DND-41 (cell line): ENCODE measurements around the gene LMLN.
"Not testable (repeated sequence)": the region's sequence is repeated elsewhere in the genome, so short reads cannot be mapped to it uniquely, and the experiment has no call there.

Experiments used
- ATAC-seq: fragments of 200-7000 bp; cut with Tn5 transposase; 3 replicates; pipeline ENCODE4 v1.9.1; 2021; ENCODE audit warnings: low read depth; ENCODE audit not compliant: insufficient read depth
- DNase-seq: peaks from one replicate; pipeline ENCODE4 v3.0.0-alpha.2; 2020
- H2AFZ ChIP-seq: 2 replicates; pipeline ENCODE4 v1.6.0; 2012; ENCODE audit warnings: low read depth, low read length
- H3K27ac ChIP-seq: 2 replicates; pipeline ENCODE4 v1.5.1; 2012; ENCODE audit warnings: low read length, inconsistent platforms
- H3K27me3 ChIP-seq: fragments of 200-600 bp; sonication (generic); 2 replicates; pipeline ENCODE4 v1.6.0; 2012; ENCODE audit warnings: low read length, mild to moderate bottlenecking, inconsistent platforms; ENCODE audit not compliant: insufficient read depth, poor library complexity
- H3K36me3 ChIP-seq: 2 replicates; pipeline ENCODE4 v1.5.1; 2012; ENCODE audit warnings: low read length, inconsistent platforms; ENCODE audit not compliant: insufficient read depth
- H3K4me1 ChIP-seq: 2 replicates; pipeline ENCODE4 v1.5.1; 2012; ENCODE audit warnings: mild to moderate bottlenecking, low read length; ENCODE audit not compliant: insufficient read depth
- H3K4me2 ChIP-seq: 2 replicates; pipeline ENCODE4 v1.6.0; 2012; ENCODE audit warnings: mild to moderate bottlenecking, moderate library complexity, low read length, inconsistent platforms; ENCODE audit not compliant: insufficient read depth
- H3K4me3 ChIP-seq, 2 experiments: fragments of 200-600 bp in 1 of 2; shearing (Covaris generic) in 1 of 2; 2 replicates each; pipeline ENCODE4 v1.5.1; 2012 to 2016; ENCODE audit warnings: inconsistent platforms in 2 of 2, low read length in 2 of 2, mild to moderate bottlenecking in 2 of 2, low read depth in 1 of 2, moderate library complexity in 1 of 2
- H3K79me2 ChIP-seq: 2 replicates; pipeline ENCODE4 v1.6.0; 2012; ENCODE audit warnings: low read length, inconsistent platforms; ENCODE audit not compliant: insufficient read depth
- H3K9ac ChIP-seq: 2 replicates; pipeline ENCODE4 v1.6.0; 2012; ENCODE audit warnings: low read depth, mild to moderate bottlenecking, inconsistent platforms, low read length, moderate library complexity
- H3K9me3 ChIP-seq: 2 replicates; pipeline ENCODE4 v1.5.1; 2012; ENCODE audit warnings: low read length, moderate library complexity, mild to moderate bottlenecking, inconsistent platforms; ENCODE audit not compliant: insufficient read depth, severe bottlenecking
- H4K20me1 ChIP-seq: 2 replicates; pipeline ENCODE4 v1.6.0; 2012; ENCODE audit warnings: low read length; ENCODE audit not compliant: insufficient read depth
- EZH2 ChIP-seq: IDR thresholded peaks from 3 replicates; pipeline ENCODE4 v1.6.1; 2012; ENCODE audit warnings: borderline replicate concordance, low read depth, mild to moderate bottlenecking, moderate library complexity, low read length, inconsistent platforms; ENCODE audit not compliant: severe bottlenecking
- TF ChIP-seq, protein P1 (sequence below): IDR thresholded peaks from 2 replicates; pipeline ENCODE4 v1.5.1; 2012; ENCODE audit warnings: borderline replicate concordance, low read length, moderate library complexity, mild to moderate bottlenecking; ENCODE audit not compliant: poor library complexity, severe bottlenecking; ENCODE audit errors: extremely low read depth

The LMLN gene, protein sequence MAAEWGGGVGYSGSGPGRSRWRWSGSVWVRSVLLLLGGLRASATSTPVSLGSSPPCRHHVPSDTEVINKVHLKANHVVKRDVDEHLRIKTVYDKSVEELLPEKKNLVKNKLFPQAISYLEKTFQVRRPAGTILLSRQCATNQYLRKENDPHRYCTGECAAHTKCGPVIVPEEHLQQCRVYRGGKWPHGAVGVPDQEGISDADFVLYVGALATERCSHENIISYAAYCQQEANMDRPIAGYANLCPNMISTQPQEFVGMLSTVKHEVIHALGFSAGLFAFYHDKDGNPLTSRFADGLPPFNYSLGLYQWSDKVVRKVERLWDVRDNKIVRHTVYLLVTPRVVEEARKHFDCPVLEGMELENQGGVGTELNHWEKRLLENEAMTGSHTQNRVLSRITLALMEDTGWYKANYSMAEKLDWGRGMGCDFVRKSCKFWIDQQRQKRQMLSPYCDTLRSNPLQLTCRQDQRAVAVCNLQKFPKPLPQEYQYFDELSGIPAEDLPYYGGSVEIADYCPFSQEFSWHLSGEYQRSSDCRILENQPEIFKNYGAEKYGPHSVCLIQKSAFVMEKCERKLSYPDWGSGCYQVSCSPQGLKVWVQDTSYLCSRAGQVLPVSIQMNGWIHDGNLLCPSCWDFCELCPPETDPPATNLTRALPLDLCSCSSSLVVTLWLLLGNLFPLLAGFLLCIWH

DNA sequence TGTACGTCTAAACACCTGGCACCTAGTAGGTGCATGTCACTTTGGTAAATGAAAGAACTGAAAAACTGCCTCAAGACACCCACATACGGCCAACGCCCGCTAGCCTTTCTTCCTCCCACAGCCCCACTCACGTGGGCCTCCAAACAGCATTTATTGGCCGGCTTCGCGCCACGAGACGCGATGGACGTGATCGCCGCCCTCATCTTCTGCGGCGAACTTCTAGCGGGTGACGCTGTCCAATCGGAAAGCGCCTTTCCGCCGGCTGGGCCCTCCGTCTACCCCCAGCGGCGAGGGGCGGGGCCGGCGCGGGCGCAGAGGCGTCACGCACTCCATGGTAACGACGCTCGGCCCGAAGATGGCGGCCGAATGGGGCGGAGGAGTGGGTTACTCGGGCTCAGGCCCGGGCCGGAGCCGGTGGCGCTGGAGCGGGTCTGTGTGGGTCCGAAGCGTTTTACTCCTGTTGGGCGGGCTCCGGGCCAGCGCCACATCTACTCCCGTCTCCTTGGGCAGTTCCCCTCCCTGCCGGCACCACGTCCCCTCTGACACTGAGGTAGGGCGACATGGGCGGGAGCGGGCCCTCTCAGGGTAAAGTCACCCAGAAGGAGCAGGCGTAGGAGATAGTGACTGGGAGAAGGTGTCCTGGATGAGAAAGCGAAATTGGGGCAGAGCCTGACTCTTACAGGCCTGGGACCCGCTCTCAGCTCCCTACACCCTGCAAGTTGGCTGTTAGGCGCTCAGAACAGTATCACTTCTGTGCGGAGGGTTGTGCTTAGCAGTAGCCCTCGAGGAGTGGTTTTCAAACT lies at the start of gene LMLN:
LMLN (plus strand) TSS at position 327 of the 803 bp plus-strand sequence; CDS start at position 356, 29 bp downstream.
- Histone ChIP-seq H3K36me3 (peaks cover 17% of the 10 kb centered on the region), H3K9me3 (no peaks in the 10 kb centered on the region), H4K20me1 (peaks cover 6% of the 10 kb centered on the region; the same call in 1 of the 2 replicates), H3K4me3 (peak within 1 kb of the TSS; percentile 52 to 68), H3K9ac (peak within 1 kb of the TSS; percentile 60), H3K27me3 (no peaks in the 10 kb centered on the region), H3K27ac (peak within 1 kb of the TSS; percentile 68), H3K79me2 (no peaks in the 10 kb centered on the region), H3K4me2 (peak within 1 kb of the TSS; percentile 97), H3K4me1 (peaks cover 39% of the 10 kb centered on the region), H2AFZ (peak within 1 kb of the TSS; percentile 82)
- DNase-seq: peak; percentile 94
- no peak for TF ChIP-seq EZH2
- TF ChIP-seq, protein P1, sequence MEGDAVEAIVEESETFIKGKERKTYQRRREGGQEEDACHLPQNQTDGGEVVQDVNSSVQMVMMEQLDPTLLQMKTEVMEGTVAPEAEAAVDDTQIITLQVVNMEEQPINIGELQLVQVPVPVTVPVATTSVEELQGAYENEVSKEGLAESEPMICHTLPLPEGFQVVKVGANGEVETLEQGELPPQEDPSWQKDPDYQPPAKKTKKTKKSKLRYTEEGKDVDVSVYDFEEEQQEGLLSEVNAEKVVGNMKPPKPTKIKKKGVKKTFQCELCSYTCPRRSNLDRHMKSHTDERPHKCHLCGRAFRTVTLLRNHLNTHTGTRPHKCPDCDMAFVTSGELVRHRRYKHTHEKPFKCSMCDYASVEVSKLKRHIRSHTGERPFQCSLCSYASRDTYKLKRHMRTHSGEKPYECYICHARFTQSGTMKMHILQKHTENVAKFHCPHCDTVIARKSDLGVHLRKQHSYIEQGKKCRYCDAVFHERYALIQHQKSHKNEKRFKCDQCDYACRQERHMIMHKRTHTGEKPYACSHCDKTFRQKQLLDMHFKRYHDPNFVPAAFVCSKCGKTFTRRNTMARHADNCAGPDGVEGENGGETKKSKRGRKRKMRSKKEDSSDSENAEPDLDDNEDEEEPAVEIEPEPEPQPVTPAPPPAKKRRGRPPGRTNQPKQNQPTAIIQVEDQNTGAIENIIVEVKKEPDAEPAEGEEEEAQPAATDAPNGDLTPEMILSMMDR: peak; percentile 1
- peak; percentile 94 for ATAC-seq

DNA sequence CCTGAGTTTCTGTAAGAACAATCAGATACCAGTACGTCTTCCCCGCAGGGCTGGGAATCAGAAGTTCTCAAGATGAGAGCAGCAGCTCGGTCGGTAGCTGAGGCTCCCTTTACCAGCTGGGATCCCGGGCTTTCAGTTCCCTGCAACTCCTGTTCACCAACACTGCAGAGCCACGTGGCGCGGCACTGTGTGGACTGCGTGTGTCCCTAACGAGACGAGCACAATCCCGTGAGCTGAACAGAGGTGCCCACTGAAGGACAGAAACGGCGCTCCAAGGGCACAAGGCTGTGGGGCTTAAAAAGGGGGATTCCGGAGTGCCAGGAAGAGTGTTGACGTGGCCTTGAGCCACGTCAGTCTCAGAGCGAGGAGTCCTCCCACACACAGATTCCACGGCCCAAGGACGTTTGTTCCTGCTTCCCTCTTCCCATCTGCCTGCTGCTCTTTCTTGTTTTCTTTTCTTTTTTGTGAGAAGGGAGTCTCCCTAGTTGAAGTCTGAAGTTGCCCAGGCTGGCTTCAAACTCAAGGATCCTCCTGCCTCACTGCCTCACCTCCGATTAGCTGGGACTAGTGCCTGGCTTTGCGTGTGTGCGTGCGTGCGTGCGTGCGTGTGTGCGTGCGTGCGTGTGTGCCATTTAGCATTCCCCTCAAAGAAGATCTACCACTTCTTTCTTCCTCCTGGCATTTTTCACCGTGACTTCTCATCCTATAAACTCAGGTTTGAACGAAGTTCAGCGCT lies 47.1 kb upstream of the LMLN start:
- no peak overlapping the region for H3K9ac ChIP-seq
- H3K27ac ChIP-seq: no peak overlapping the region
- H4K20me1 ChIP-seq: no peaks in the 10 kb centered on the region
- ATAC-seq: no peak
- H3K79me2 ChIP-seq: no peaks in the 10 kb centered on the region
- no peak overlapping the region for H3K4me3 ChIP-seq
- TF ChIP-seq, protein P1: no peak
- no peak for TF ChIP-seq EZH2
- no peaks in the 10 kb centered on the region for H3K9me3 ChIP-seq
- no peaks in the 10 kb centered on the region for H3K27me3 ChIP-seq
- no peaks in the 10 kb centered on the region for H3K4me1 ChIP-seq
- no peak for DNase-seq
- H2AFZ ChIP-seq: no peak overlapping the region
- no peak overlapping the region for H3K4me2 ChIP-seq
- H3K36me3 ChIP-seq: no peaks in the 10 kb centered on the region

DNA sequence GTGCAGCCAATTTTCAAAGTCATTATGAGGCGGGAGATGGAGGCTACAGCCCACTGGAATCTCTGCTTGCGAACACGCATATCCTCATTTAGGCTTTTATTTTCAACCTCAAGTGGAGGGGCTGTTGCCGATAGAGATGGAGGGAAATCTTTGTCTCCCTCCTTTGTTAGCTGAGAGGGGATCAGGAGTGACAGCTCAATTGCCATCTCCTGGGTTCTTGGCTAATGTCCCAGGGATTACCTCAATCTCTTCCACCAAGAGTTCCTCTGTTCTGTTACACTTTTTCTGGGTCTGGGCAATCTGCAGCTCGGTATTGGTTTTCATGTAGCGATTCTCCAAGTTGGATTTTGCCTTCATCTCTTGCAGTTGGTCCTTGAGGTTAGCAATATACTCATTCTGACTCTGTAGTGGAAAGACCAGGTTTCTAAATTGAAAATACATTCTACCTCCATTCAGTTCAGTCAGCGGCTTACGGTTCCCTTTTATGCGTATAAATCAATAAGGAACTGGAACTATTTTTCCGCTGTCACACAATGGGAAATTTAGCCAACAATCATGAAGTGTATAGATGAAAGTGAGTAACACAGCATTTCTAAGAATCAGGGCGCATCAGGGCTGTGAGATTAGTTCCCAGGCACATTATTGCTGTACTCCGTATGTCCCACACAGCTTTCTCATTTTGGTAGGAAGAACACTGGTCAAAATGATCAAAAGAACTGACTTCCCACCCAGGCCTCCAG lies 46.2 kb upstream of the LMLN start:
- no peaks in the 10 kb centered on the region for H3K27me3 ChIP-seq
- no peak overlapping the region for H2AFZ ChIP-seq
- DNase-seq: no peak
- H3K79me2 ChIP-seq: no peaks in the 10 kb centered on the region
- H3K27ac ChIP-seq: no peak overlapping the region
- no peaks in the 10 kb centered on the region for H4K20me1 ChIP-seq
- H3K4me2 ChIP-seq: no peak overlapping the region
- H3K4me3 ChIP-seq: no peak overlapping the region
- H3K36me3 ChIP-seq: no peaks in the 10 kb centered on the region
- H3K9me3 ChIP-seq: no peaks in the 10 kb centered on the region
- H3K4me1 ChIP-seq: no peaks in the 10 kb centered on the region
- H3K9ac ChIP-seq: no peak overlapping the region
- no peak for TF ChIP-seq EZH2
- TF ChIP-seq, protein P1: no peak
- ATAC-seq: no peak

DNA sequence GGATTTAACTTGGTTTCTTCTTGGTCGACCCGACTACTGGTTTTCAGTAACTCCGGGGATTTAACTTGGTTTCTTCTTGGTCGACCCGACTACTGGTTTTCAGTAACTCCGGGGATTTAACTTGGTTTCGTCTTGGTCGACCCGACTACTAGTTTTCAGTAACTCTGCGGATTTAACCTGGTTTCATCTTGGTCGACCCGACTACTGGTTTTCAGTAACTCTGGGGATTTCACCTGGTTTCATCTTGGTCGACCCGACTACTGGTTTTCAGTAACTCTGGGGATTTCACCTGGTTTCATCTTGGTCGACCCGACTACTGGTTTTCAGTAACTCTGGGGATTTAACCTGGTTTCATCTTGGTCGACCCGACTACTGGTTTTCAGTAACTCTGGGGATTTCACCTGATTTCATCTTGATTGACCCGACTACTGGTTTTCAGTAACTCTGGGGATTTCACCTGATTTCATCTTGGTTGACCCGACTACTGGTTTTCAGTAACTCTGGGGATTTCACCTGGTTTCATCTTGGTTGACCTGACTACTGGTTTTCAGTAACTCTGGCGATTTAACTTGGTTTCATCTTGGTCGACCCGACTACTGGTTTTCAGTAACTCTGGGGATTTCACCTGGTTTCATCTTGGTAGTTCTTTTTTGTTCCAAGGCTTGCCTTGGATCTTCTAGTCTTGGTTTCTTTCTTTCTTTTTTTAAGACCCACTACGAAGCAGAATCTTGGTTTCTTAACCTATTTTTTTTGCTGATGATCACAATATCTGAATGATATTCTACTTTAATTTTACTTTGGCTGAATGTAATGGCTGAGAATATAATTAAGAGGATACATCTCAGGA lies 38.4 kb upstream of the LMLN start:
- not testable (repeated sequence) for H3K79me2 ChIP-seq, H3K36me3 ChIP-seq, H3K4me2 ChIP-seq, H3K9ac ChIP-seq, H3K4me1 ChIP-seq, H4K20me1 ChIP-seq, DNase-seq, H3K9me3 ChIP-seq, H2AFZ ChIP-seq, H3K4me3 ChIP-seq, H3K27me3 ChIP-seq, H3K27ac ChIP-seq, ATAC-seq
